ENCODE data around the gene SLC35G4.
"Not testable (repeated sequence)": the region's sequence is repeated elsewhere in the genome, so short reads cannot be mapped to it uniquely, and the experiment has no call there.

SLC35G4 gene

GRCh38 chr18:11614042-11614441, 4.6 kb downstream of the SLC35G4 start:
- not testable (repeated sequence) for DNase-seq (ENCODE audit: low spot score)

DNA sequence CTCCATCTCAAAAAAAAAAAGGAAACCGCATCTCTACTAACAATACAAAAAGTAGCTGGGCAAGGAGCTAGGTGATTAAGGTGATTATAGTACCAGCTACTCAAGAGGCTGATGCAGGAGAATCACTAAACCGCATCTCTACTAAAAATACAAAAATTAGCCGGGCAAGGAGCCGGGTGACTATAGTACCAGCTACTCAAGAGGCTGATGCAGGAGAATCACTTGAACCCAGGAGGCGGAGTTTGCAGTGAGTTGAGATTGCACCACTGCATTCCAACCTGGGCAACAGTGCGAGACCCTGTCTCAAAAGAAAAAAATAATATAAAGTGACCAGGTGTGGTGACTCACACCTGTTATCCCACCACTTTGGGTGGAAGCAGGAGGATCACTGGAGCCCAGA, 5.6 kb downstream of the SLC35G4 start:
- DNase-seq (ENCODE audit: low spot score) = not testable (repeated sequence)

- DNase-seq (ENCODE audit: low spot score) = not testable (repeated sequence)
Observed at GRCh38 chr18:11647310-11647709, 37.9 kb downstream of the SLC35G4 start.

DNA sequence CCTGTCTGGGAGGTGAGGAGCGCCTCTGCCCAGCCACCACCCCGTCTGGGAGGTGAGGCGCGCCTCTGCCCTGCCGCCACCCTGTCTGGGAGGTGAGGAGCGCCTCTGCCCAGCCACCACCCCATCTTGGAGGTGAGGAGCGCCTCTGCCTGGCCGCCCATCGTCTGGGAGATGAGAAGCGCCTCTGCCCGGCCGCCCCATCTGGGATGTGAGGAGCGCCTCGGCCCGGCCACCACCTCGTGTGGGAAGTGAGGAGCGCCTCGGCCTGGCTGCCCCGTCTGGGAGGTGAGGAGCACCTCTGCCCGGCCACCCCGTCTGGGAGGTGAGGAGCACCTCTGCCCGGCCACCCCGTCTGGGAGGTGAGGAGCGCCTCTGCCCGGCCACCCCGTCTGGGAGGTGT, 38.4 kb downstream of the SLC35G4 start:
- DNase-seq (ENCODE audit: low spot score) = not testable (repeated sequence)

- no peak for DNase-seq (ENCODE audit: low spot score)
Observed at GRCh38 chr18:11649839-11650238, 40.4 kb downstream of the SLC35G4 start.

- no peak for DNase-seq (ENCODE audit: low spot score)
Observed at GRCh38 chr18:11651899-11652298, 42.5 kb downstream of the SLC35G4 start.

GRCh38 chr18:11653521-11653920, 44.1 kb downstream of the SLC35G4 start:
- DNase-seq (ENCODE audit: low spot score) = no peak

GRCh38 chr18:11654736-11655605, 45.6 kb downstream of the SLC35G4 start:
- DNase-seq (ENCODE audit: low spot score) = peak; percentile 22

DNA sequence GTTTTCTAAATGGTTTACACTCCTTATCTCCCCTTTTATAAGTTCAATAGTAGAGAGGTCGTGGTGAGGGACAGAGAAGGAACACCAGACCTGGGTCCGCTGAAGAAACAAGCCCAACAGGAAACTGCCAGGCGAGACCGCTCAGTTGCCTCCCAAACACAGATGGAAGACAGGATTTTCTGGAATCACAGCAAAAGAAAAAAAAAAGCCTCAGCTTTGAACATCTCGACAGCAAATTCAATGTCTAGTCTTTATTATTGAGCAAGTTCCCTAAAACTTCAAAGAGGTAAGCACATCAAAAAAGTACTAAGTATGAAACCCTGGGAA, 46.2 kb downstream of the SLC35G4 start:
- no peak for DNase-seq (ENCODE audit: low spot score)

DNA sequence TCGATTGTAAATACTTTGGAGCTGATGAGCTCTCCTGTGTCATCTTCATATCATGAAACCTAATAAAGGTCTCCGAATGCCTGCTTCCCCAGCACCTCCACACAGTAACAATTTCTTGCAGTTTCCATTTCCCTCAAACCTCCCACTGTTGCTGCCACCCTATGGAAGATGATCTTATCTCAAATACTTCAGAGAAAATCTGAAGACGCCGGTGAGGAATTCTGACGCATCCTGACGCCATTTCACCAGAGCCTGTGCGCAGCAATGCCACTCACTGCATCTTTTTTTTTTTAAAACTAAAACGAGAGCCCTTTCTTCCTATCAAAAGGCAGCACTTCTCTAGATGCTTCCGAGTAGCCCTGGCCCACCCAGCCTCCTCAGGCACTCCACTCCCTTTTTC, 47.8 kb downstream of the SLC35G4 start:
- DNase-seq (ENCODE audit: low spot score) = no peak

DNA sequence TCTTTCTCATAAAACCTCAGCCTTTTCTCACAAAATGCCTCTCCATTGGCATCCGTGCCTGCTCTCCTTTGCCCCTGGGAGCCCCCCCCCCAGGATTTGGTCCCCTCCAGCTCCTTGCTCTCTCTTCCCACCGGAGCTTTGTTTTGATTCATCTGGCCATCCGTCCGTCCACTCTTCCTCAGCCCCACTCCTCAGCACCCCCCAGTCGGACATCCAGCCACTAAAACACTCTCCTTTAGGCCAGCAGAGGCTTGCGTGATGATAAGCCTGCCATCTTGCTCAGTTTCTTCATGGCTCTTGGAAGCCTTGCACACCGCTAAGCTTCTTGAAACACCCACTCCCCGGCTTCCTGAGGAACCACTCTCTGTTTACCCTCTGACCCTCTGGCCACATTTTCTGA, 48.2 kb downstream of the SLC35G4 start:
- no peak for DNase-seq (ENCODE audit: low spot score)

DNA sequence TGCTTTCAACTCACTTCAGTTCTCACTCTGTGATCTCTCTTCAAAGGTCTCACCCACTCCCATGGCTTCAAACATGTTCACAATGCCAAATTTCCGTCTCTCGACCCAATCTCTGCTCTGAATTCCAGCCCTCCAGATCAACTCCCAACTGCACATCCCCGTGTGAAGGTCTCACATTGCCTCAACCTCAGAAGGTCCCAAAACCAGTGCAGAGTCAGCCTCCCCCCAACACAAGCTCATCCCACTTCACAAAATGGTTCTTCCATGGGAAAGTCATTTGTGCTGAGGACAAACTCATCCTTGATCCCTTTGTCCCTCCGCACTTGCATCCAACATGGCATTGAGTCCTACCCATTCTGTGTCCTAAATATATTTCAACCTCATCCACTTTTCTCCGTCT, 48.6 kb downstream of the SLC35G4 start:
- no peak for DNase-seq (ENCODE audit: low spot score)

- DNase-seq (ENCODE audit: low spot score) = no peak
Observed at GRCh38 chr18:11658989-11659388, 49.6 kb downstream of the SLC35G4 start.

Data from cerebellar cortex (tissue), 1 donor.